Fibroblast of pulmonary artery (primary cell): ENCODE results near the gene PLGRKT.

ENCODE experiments used
- DNase-seq: peaks from one replicate; pipeline ENCODE4 v3.0.0-alpha.2; 2010; ENCODE audit warnings: low read depth
- H3K4me3 ChIP-seq: replicated peaks from 2 replicates; pipeline ENCODE4 v1.5.1; 2011; ENCODE audit warnings: low read depth, mild to moderate bottlenecking, control low read depth, low read length, moderate library complexity
- TF ChIP-seq, protein P1 (sequence below): IDR thresholded peaks from 2 replicates; pipeline ENCODE4 v1.5.1; 2011; ENCODE audit warnings: mild to moderate bottlenecking, control low read depth, low read length, inconsistent platforms; ENCODE audit errors: missing control alignments

PLGRKT gene

GRCh38 chr9:5453004-5453403 lies 15.3 kb upstream of the PLGRKT start:
- DNase-seq, result no peak
- H3K4me3 ChIP-seq, result no peak overlapping the region
- TF ChIP-seq, protein P1, sequence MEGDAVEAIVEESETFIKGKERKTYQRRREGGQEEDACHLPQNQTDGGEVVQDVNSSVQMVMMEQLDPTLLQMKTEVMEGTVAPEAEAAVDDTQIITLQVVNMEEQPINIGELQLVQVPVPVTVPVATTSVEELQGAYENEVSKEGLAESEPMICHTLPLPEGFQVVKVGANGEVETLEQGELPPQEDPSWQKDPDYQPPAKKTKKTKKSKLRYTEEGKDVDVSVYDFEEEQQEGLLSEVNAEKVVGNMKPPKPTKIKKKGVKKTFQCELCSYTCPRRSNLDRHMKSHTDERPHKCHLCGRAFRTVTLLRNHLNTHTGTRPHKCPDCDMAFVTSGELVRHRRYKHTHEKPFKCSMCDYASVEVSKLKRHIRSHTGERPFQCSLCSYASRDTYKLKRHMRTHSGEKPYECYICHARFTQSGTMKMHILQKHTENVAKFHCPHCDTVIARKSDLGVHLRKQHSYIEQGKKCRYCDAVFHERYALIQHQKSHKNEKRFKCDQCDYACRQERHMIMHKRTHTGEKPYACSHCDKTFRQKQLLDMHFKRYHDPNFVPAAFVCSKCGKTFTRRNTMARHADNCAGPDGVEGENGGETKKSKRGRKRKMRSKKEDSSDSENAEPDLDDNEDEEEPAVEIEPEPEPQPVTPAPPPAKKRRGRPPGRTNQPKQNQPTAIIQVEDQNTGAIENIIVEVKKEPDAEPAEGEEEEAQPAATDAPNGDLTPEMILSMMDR, result no peak

DNA sequence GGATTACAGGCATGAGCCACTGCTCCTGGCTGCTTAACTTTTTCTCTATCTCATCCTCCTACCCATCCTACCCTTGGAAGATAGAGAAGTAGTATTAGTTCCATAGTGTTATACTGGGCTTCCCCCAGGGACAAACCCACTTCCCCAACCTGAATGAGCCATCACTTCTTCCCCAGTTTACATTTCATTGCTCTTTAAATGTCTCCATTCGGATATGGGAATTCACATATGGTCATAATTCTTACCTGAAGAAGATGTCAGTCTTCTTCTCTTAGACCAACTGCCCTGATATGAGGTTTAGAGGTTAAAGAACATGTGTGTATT lies 14.5 kb upstream of the PLGRKT start:
- H3K4me3 ChIP-seq, result peak overlapping the region; percentile 13
- no peak for DNase-seq
- TF ChIP-seq, protein P1, result no peak

DNA sequence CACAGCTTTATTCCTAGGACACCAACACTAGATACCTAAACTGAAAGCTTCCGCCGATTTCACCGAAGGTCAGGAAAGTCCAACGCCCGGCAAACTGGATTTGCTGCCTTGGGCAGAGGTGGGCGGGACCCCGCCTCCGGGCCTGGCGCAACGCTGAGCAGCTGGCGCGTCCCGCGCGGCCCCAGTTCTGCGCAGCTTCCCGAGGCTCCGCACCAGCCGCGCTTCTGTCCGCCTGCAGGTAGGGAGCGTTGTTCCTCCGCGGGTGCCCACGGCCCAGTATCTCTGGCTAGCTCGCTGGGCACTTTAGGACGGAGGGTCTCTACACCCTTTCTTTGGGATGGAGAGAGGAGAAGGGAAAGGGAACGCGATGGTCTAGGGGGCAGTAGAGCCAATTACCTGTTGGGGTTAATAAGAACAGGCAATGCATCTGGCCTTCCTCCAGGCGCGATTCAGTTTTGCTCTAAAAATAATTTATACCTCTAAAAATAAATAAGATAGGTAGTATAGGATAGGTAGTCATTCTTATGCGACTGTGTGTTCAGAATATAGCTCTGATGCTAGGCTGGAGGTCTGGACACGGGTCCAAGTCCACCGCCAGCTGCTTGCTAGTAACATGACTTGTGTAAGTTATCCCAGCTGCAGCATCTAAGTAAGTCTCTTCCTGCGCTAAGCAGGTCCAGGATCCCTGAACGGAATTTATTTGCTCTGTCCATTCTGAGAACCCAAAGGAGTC lies 12.8 kb upstream of the PLGRKT start, which contains the start of gene CD274:
CD274 (plus strand) TSS at position 184 of the 733 bp plus-strand sequence. CDS start 5,572 bp downstream, outside the sequence.
- TF ChIP-seq, protein P1, result peak; percentile 66
- peak within 1 kb of the TSS; percentile 77 for H3K4me3 ChIP-seq
- peak; percentile 93 for DNase-seq

DNA sequence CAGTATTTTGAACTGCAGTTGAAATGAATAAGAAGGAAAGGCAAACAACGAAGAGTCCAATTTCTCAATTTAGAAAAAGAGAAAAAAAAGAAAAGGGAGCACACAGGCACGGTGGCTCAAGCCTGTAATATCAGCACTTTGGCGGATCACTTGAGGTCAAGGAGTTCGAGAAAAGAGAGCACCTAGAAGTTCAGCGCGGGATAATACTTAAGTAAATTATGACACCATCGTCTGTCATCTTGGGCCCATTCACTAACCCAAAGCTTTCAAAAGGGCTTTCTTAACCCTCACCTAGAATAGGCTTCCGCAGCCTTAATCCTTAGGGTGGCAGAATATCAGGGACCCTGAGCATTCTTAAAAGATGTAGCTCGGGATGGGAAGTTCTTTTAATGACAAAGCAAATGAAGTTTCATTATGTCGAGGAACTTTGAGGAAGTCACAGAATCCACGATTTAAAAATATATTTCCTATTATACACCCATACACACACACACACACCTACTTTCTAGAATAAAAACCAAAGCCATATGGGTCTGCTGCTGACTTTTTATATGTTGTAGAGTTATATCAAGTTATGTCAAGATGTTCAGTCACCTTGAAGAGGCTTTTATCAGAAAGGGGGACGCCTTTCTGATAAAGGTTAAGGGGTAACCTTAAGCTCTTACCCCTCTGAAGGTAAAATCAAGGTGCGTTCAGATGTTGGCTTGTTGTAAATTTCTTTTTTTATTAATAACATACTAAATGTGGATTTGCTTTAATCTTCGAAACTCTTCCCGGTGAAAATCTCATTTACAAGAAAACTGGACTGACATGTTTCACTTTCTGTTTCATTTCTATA lies 12.0 kb upstream of the PLGRKT start:
- no peak for DNase-seq
- TF ChIP-seq, protein P1, result no peak
- peak overlapping the region; percentile 77 for H3K4me3 ChIP-seq

GRCh38 chr9:5448461-5449435 lies 11.0 kb upstream of the PLGRKT start:
- no peak overlapping the region for H3K4me3 ChIP-seq
- TF ChIP-seq, protein P1, result no peak
- no peak for DNase-seq

DNA sequence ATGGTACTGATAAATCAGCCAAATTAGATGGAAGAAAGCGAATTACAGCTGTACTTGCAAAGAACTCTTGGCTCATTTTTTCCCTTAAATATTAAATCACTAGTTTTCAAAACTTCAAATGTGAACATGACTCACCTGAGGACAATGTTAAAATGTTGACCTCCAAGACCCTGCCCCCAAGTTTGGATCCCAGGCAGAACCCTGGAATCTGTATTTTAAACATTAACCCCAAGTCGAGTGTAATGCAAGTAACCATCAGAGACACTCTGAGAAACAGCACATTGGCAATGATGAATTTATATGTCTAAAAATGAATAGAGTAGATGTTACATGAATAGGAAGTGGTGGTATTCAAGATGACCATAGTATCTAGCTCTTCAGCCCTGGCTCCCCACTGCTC lies 10.3 kb upstream of the PLGRKT start:
- TF ChIP-seq, protein P1, result no peak
- no peak for DNase-seq
- H3K4me3 ChIP-seq, result no peak overlapping the region
